SHP77 treated with DMSO at 0.1 percent for 48 hours (cell line): Measurements from ENCODE around the gene HDAC5.
"Not testable (repeated sequence)": the region's sequence is repeated elsewhere in the genome, so short reads cannot be mapped to it uniquely, and the experiment has no call there.

Source experiments
- DNase-seq: peaks from one replicate; lab custom pipeline; 2025; lab: John Stamatoyannopoulos, UW

Gene HDAC5

GRCh38 chr17:44111777-44112176 lies 11.7 kb downstream of the HDAC5 start:
- no peak for DNase-seq

- peak; percentile 94 for DNase-seq
These were observed 12.4 kb downstream of the HDAC5 start for GRCh38 chr17:44110823-44111633.

GRCh38 chr17:44110011-44110686 lies 13.3 kb downstream of the HDAC5 start:
- DNase-seq = no peak

- no peak for DNase-seq
These were observed 14.2 kb downstream of the HDAC5 start for GRCh38 chr17:44109312-44109630.

GRCh38 chr17:44108440-44109311 lies 14.8 kb downstream of the HDAC5 start:
- DNase-seq = no peak

- DNase-seq = no peak
These were observed 16.6 kb downstream of the HDAC5 start for GRCh38 chr17:44106801-44107200.

GRCh38 chr17:44105941-44106340 lies 17.5 kb downstream of the HDAC5 start:
- DNase-seq = no peak

GRCh38 chr17:44105483-44105882 lies 18.0 kb downstream of the HDAC5 start:
- peak; percentile 35 for DNase-seq

- DNase-seq = no peak
These were observed 20.4 kb downstream of the HDAC5 start for GRCh38 chr17:44102849-44103622.

GRCh38 chr17:44101858-44102257 lies 21.6 kb downstream of the HDAC5 start:
- DNase-seq = not testable (repeated sequence)

GRCh38 chr17:44097110-44097958 lies 26.1 kb downstream of the HDAC5 start:
- DNase-seq = no peak

- DNase-seq = peak; percentile 82
These were observed 27.6 kb downstream of the HDAC5 start for GRCh38 chr17:44095647-44096496.

- DNase-seq = no peak
These were observed 28.1 kb downstream of the HDAC5 start for GRCh38 chr17:44095388-44095646.

GRCh38 chr17:44094701-44095387 lies 28.6 kb downstream of the HDAC5 start:
- DNase-seq = no peak

- DNase-seq = no peak
These were observed 30.1 kb downstream of the HDAC5 start for GRCh38 chr17:44093231-44093900.

GRCh38 chr17:44092051-44092450 lies 31.4 kb downstream of the HDAC5 start:
- no peak for DNase-seq

- no peak for DNase-seq
These were observed 32.0 kb downstream of the HDAC5 start for GRCh38 chr17:44091200-44091997.

GRCh38 chr17:44088254-44088653 lies 35.2 kb downstream of the HDAC5 start:
- no peak for DNase-seq
